IMR-90 (cell line): ENCODE data around the gene CEP290.

ENCODE experiments used
- MAFK ChIP-seq: IDR thresholded peaks from 2 replicates; pipeline ENCODE4 v1.6.1; 2012; ENCODE audit warnings: low read depth, low read length, improper control_type of control experiment
- MXI1 ChIP-seq: IDR thresholded peaks from 2 replicates; pipeline ENCODE4 v1.6.1; 2012; ENCODE audit warnings: low read depth, mild to moderate bottlenecking, low read length, moderate library complexity, borderline replicate concordance
- POLR2A ChIP-seq: IDR thresholded peaks from 2 replicates; pipeline ENCODE4 v1.6.1; 2012; ENCODE audit warnings: mild to moderate bottlenecking, low read depth, low read length
- RAD21 ChIP-seq: IDR thresholded peaks from 2 replicates; pipeline ENCODE4 v1.6.1; 2012; ENCODE audit warnings: low read length, improper control_type of control experiment
- RFX5 ChIP-seq: IDR thresholded peaks from 2 replicates; pipeline ENCODE4 v1.8.0; 2012; ENCODE audit warnings: low read depth, mild to moderate bottlenecking, low read length, moderate library complexity
- TF ChIP-seq, protein P1 (sequence below): fragments of 150-350 bp; IDR thresholded peaks from 2 replicates; pipeline ENCODE4 v1.6.1; 2016; ENCODE audit warnings: low read depth, mild to moderate bottlenecking, low read length, moderate library complexity, borderline replicate concordance
- TF ChIP-seq, protein P2 (sequence below): conservative IDR thresholded peaks from 2 replicates; pipeline ENCODE4 v1.5.1; 2012; ENCODE audit warnings: mild to moderate bottlenecking, low read depth, low read length, improper control_type of control experiment
- TF ChIP-seq, protein P3 (sequence below): fragments of 150-350 bp; IDR thresholded peaks from 2 replicates; pipeline ENCODE4 v1.6.1; 2017; ENCODE audit warnings: mild to moderate bottlenecking, antibody characterized with exemption, low read length, low read depth

DNA sequence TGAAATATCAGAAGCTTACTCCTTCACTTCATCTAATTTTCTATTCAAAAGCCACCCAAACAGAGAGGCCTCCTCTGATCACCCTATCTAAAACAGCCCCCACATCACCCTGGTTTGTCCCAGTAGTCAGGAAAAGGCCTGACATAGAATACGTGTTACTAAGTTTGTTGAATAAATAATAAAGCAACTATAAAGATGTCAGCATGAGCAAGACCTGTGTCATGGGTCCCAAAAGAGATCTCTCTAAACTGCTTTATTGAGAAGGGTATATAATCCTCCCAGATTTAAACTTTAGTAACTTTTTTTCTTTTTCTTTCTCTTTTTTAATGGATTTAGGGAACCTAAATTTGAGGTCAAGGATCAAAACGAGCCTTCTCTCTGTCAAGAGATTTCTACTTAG, 85.3 kb downstream of the CEP290 start:
- TF ChIP-seq, protein P1, sequence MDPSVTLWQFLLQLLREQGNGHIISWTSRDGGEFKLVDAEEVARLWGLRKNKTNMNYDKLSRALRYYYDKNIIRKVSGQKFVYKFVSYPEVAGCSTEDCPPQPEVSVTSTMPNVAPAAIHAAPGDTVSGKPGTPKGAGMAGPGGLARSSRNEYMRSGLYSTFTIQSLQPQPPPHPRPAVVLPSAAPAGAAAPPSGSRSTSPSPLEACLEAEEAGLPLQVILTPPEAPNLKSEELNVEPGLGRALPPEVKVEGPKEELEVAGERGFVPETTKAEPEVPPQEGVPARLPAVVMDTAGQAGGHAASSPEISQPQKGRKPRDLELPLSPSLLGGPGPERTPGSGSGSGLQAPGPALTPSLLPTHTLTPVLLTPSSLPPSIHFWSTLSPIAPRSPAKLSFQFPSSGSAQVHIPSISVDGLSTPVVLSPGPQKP: no peak
- no peak for TF ChIP-seq RFX5
- TF ChIP-seq, protein P2, sequence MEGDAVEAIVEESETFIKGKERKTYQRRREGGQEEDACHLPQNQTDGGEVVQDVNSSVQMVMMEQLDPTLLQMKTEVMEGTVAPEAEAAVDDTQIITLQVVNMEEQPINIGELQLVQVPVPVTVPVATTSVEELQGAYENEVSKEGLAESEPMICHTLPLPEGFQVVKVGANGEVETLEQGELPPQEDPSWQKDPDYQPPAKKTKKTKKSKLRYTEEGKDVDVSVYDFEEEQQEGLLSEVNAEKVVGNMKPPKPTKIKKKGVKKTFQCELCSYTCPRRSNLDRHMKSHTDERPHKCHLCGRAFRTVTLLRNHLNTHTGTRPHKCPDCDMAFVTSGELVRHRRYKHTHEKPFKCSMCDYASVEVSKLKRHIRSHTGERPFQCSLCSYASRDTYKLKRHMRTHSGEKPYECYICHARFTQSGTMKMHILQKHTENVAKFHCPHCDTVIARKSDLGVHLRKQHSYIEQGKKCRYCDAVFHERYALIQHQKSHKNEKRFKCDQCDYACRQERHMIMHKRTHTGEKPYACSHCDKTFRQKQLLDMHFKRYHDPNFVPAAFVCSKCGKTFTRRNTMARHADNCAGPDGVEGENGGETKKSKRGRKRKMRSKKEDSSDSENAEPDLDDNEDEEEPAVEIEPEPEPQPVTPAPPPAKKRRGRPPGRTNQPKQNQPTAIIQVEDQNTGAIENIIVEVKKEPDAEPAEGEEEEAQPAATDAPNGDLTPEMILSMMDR: no peak
- no peak for TF ChIP-seq POLR2A
- no peak for TF ChIP-seq RAD21
- TF ChIP-seq, protein P3, sequence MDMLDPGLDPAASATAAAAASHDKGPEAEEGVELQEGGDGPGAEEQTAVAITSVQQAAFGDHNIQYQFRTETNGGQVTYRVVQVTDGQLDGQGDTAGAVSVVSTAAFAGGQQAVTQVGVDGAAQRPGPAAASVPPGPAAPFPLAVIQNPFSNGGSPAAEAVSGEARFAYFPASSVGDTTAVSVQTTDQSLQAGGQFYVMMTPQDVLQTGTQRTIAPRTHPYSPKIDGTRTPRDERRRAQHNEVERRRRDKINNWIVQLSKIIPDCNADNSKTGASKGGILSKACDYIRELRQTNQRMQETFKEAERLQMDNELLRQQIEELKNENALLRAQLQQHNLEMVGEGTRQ: no peak
- TF ChIP-seq MXI1: no peak
- no peak for TF ChIP-seq MAFK
